A549 (cell line): Measurements from ENCODE around the gene CNTN5. TPM values are rescaled to one million over a fixed set of nuclear protein-coding genes. Genes with fewer than 3 reads are reported as not detected.

Experiments
- ATAC-seq, 2 experiments: fragments of 200-7000 bp in 1 of 2; fragments of >200 bp in 1 of 2; cut with Nextera tagmentation in 1 of 2; cut with Tn5 transposase in 1 of 2; 3 replicates each; pipeline versions ENCODE4 v1.8.0 to v1.9.1; 2018 to 2020; ENCODE audit warnings: mild to moderate bottlenecking in 1 of 2, moderate library complexity in 1 of 2
- CTCF ChIA-PET: fragments of 300-600 bp; sonication (Branson Sonifier 250); formaldehyde crosslinking; extraction: SDS; loops from one replicate; lab custom pipeline; 2021; ENCODE audit warnings: antibody characterized with exemption, inconsistent platforms; lab: Yijun Ruan, JAX
- POLR2A ChIA-PET: fragments of 350-600 bp; formaldehyde crosslinking; extraction: SDS; loops from one replicate; lab custom pipeline; 2021; ENCODE audit warnings: antibody characterized with exemption, inconsistent platforms; lab: Yijun Ruan, JAX
- DNase-seq, 2 experiments: peaks; one replicate each; pipeline versions ENCODE4 v3.0.0 to v3.0.0-alpha.2; 2011 to 2016; ENCODE audit warnings: low read depth in 1 of 2, low spot score in 1 of 2
- FAIRE-seq: peaks from 2 replicates; lab custom pipeline; 2011; peaks lifted over from hg19 to GRCh38; lab: Jason Lieb, UNC
- H3K27ac ChIP-seq, 2 experiments: fragments of >200 bp; sonication (Bioruptor Twin); formaldehyde crosslinking; 3 replicates each; pipeline ENCODE4 v1.5.1; 2016 to 2017
- H3K4me1 ChIP-seq: fragments of >200 bp; sonication (Bioruptor Twin); formaldehyde crosslinking; 3 replicates; pipeline ENCODE4 v1.6.1; 2016
- H3K4me2 ChIP-seq: fragments of >200 bp; sonication (Bioruptor Twin); formaldehyde crosslinking; 3 replicates; pipeline ENCODE4 v1.6.1; 2016
- H3K4me3 ChIP-seq: fragments of >200 bp; sonication (Bioruptor Twin); formaldehyde crosslinking; 3 replicates; pipeline ENCODE4 v1.5.1; 2016
- H3K9me3 ChIP-seq: fragments of >200 bp; sonication (Bioruptor Twin); formaldehyde crosslinking; 3 replicates; pipeline ENCODE4 v1.6.1; 2016
- ATOH8 ChIP-seq: fragments of 250-450 bp; sonication (Bioruptor Pico); IDR thresholded peaks from 2 replicates; pipeline ENCODE4 v1.5.0; 2020; ENCODE audit warnings: low read depth, mild to moderate bottlenecking, moderate library complexity
- BCL3 ChIP-seq: fragments of >200 bp; sonication (Bioruptor Twin); formaldehyde crosslinking; IDR thresholded peaks from 3 replicates; pipeline ENCODE4 v1.6.1; 2016
- BHLHE40 ChIP-seq: IDR thresholded peaks from 2 replicates; pipeline ENCODE4 v1.6.1; 2012; ENCODE audit warnings: low read depth, low read length, inconsistent platforms
- CBX2 ChIP-seq: fragments of 200-600 bp; sonication (generic); IDR thresholded peaks from 2 replicates; pipeline ENCODE4 v1.6.1; 2016; ENCODE audit warnings: low read depth, mild to moderate bottlenecking, borderline replicate concordance
- E2F6 ChIP-seq: IDR thresholded peaks from 2 replicates; pipeline ENCODE4 v1.6.1; 2012; ENCODE audit warnings: low read depth, borderline replicate concordance
- EHF ChIP-seq: fragments of 250-450 bp; sonication (Bioruptor Pico); IDR thresholded peaks from 2 replicates; pipeline ENCODE4 v1.5.0; 2020; ENCODE audit warnings: mild to moderate bottlenecking
- ESRRA ChIP-seq: fragments of 150-350 bp; IDR thresholded peaks from 2 replicates; pipeline ENCODE4 v1.6.1; 2014; ENCODE audit warnings: mild to moderate bottlenecking, low read length, borderline replicate concordance
- FOSB ChIP-seq: fragments of 250-450 bp; sonication (Bioruptor Pico); IDR thresholded peaks from 2 replicates; pipeline ENCODE4 v1.5.0; 2020; ENCODE audit warnings: mild to moderate bottlenecking, moderate library complexity
- FOSL2 ChIP-seq, 2 experiments: fragments of 450-650 bp in 1 of 2; fragments of >200 bp in 1 of 2; sonication (Bioruptor Twin) in 1 of 2; formaldehyde crosslinking; IDR thresholded peaks; 2 replicates each; pipeline versions ENCODE4 v1.5.0 to v1.6.1; 2016 to 2020; ENCODE audit warnings: mild to moderate bottlenecking in 1 of 2, moderate library complexity in 1 of 2
- FOXS1 ChIP-seq: fragments of 250-450 bp; sonication (Bioruptor Pico); IDR thresholded peaks from 2 replicates; pipeline ENCODE4 v1.5.0; 2020; ENCODE audit warnings: mild to moderate bottlenecking, moderate library complexity
- HEYL ChIP-seq: fragments of 250-450 bp; sonication (Bioruptor Pico); IDR thresholded peaks from 2 replicates; pipeline ENCODE4 v1.8.0; 2021; ENCODE audit warnings: mild to moderate bottlenecking, moderate library complexity
- HMGXB4 ChIP-seq: fragments of 250-450 bp; sonication (Bioruptor Pico); IDR thresholded peaks from 2 replicates; pipeline ENCODE4 v1.5.0; 2021; ENCODE audit warnings: mild to moderate bottlenecking, moderate library complexity, borderline replicate concordance
- HOXB13 ChIP-seq: fragments of 250-450 bp; sonication (Bioruptor Pico); IDR thresholded peaks from 2 replicates; pipeline ENCODE4 v1.5.0; 2020; ENCODE audit warnings: low read depth, mild to moderate bottlenecking, moderate library complexity
- HOXB5 ChIP-seq: fragments of 250-450 bp; sonication (Bioruptor Pico); IDR thresholded peaks from 2 replicates; pipeline ENCODE4 v1.5.0; 2020; ENCODE audit warnings: mild to moderate bottlenecking, moderate library complexity
- KDM1A ChIP-seq: fragments of 200-600 bp; sonication (generic); IDR thresholded peaks from 2 replicates; pipeline ENCODE4 v1.6.1; 2016; ENCODE audit warnings: low read depth, mild to moderate bottlenecking
- KDM5A ChIP-seq: fragments of 200-600 bp; sonication (generic); IDR thresholded peaks from 2 replicates; pipeline ENCODE4 v1.6.1; 2016; ENCODE audit warnings: antibody characterized with exemption, mild to moderate bottlenecking
- PHF8 ChIP-seq: fragments of 200-600 bp; sonication (generic); IDR thresholded peaks from 2 replicates; pipeline ENCODE4 v1.6.1; 2016; ENCODE audit warnings: low read depth, mild to moderate bottlenecking, antibody characterized with exemption, moderate library complexity, borderline replicate concordance
- RAD21 ChIP-seq, 2 experiments: fragments of >200 bp in 1 of 2; sonication (Bioruptor Twin) in 1 of 2; formaldehyde crosslinking in 1 of 2; IDR thresholded peaks in 1 of 2; conservative IDR thresholded peaks in 1 of 2; 2 replicates in 1 of 2; 3 replicates in 1 of 2; pipeline ENCODE4 v1.6.1; 2012 to 2018; ENCODE audit warnings: inconsistent platforms in 1 of 2
- RARB ChIP-seq: fragments of 250-450 bp; sonication (Bioruptor Pico); IDR thresholded peaks from 2 replicates; pipeline ENCODE4 v1.8.0; 2021; ENCODE audit warnings: mild to moderate bottlenecking, moderate library complexity
- RCOR1 ChIP-seq: fragments of 150-350 bp; IDR thresholded peaks from 2 replicates; pipeline ENCODE4 v1.6.1; 2014; ENCODE audit warnings: antibody characterized with exemption, low read length, low read depth
- RNF2 ChIP-seq: fragments of 200-600 bp; sonication (generic); IDR thresholded peaks from 2 replicates; pipeline ENCODE4 v1.6.1; 2016; ENCODE audit warnings: low read depth, mild to moderate bottlenecking, antibody characterized with exemption, moderate library complexity, borderline replicate concordance
- SMC3 ChIP-seq: fragments of >200 bp; sonication (Bioruptor Twin); formaldehyde crosslinking; IDR thresholded peaks from 3 replicates; pipeline ENCODE4 v1.6.1; 2018; ENCODE audit warnings: inconsistent platforms
- TFCP2L1 ChIP-seq: fragments of 250-450 bp; sonication (Bioruptor Pico); IDR thresholded peaks from 2 replicates; pipeline ENCODE4 v1.5.0; 2021; ENCODE audit warnings: mild to moderate bottlenecking
- TP53 ChIP-seq: fragments of 250-450 bp; sonication (Bioruptor Pico); IDR thresholded peaks from 2 replicates; pipeline ENCODE4 v1.5.0; 2021; ENCODE audit warnings: mild to moderate bottlenecking, moderate library complexity
- USF2 ChIP-seq: fragments of 450-650 bp; IDR thresholded peaks from 2 replicates; pipeline ENCODE4 v1.6.1; 2014; ENCODE audit warnings: antibody characterized with exemption
- ZSCAN20 ChIP-seq: fragments of 250-450 bp; sonication (Bioruptor Pico); IDR thresholded peaks from 2 replicates; pipeline ENCODE4 v1.8.0; 2022; ENCODE audit warnings: mild to moderate bottlenecking, moderate library complexity
- WGBS: methylation state at CpG from one replicate; pipeline ENCODE4 v1.1.6; 2017; ENCODE audit errors: missing lambda C conversion rate; 5-methylcytosine and 5-hydroxymethylcytosine counted together
- polyA plus RNA-seq, 4 experiments: library from polyadenylated mRNA; depleted of rRNA in 3 of 4; stranded (reverse); fragments of >200 nt; fragmentation: RNase III in 1 of 4; extraction: RNeasy Plus Mini Kit Qiagen cat#74134 plus additional on column Dnase treatment in 1 of 4; gene quantifications; 2 replicates in 3 of 4; 3 replicates in 1 of 4; pipeline ENCODE4 v1.2.3, GENCODE V29; 2011 to 2017

Gene CNTN5
- polyA plus RNA-seq, 2 of the 4 experiments (the other 2 are of a cell fraction) = 0.08 TPM; not detected in 1

GRCh38 chr11:99080154-99080553 lies 59.4 kb downstream of the CNTN5 start:
- FAIRE-seq (no peak), DNase-seq (no peak), ATAC-seq (no peak)
- Histone ChIP-seq H3K27ac (no peak overlapping the region), H3K4me2 (no peak overlapping the region), H3K4me1 (no peaks in the 10 kb centered on the region), H3K9me3 (no peaks in the 10 kb centered on the region), H3K4me3 (no peak overlapping the region)
- no peak for TF ChIP-seq USF2
- no peak for TF ChIP-seq ESRRA
- no peak for TF ChIP-seq ATOH8 (CRISPR knock-in tag)
- no peak for TF ChIP-seq BCL3
- no peak for TF ChIP-seq FOXS1 (CRISPR knock-in tag)
- no peak for TF ChIP-seq FOSB (CRISPR knock-in tag)
- TF ChIP-seq E2F6 = no peak
- TF ChIP-seq BHLHE40 = no peak
- TF ChIP-seq HOXB13 = no peak
- WGBS = 41% methylated on average over 5 of the region's 5 CpGs
- CTCF ChIA-PET = interaction anchor here (0.9 kb wide), 1 partner anchor 11 kb away, joined by 4 read pairs; no protein-coding TSS in a partner anchor
- POLR2A ChIA-PET = no interaction called here

- Histone ChIP-seq H3K4me2 (no peak overlapping the region), H3K27ac (no peak overlapping the region), H3K4me3 (no peak overlapping the region), H3K4me1 (no peaks in the 10 kb centered on the region)
- ChIA-PET CTCF (no interaction called here), POLR2A (no interaction called here)
- DNase-seq (no peak), ATAC-seq (no peak), FAIRE-seq (no peak)
- 22% methylated on average over 6 of the region's 6 CpGs for WGBS
- TF ChIP-seq RARB (CRISPR knock-in tag) (no peak), KDM1A (no peak), ESRRA (no peak), HMGXB4 (CRISPR knock-in tag) (no peak), EHF (CRISPR knock-in tag) (no peak), TP53 (CRISPR knock-in tag) (no peak), HOXB5 (CRISPR knock-in tag) (no peak), RNF2 (no peak), FOXS1 (CRISPR knock-in tag) (no peak), RAD21 (conservative IDR thresholded peaks at IDR 0.05 in 1 of 2, IDR thresholded peaks at IDR 0.05 in 1 of 2) (no peak), PHF8 (no peak), SMC3 (no peak), CBX2 (no peak), HEYL (CRISPR knock-in tag) (no peak), FOSL2 (IDR thresholded peaks at IDR 0.05) (no peak), FOSL2 (CRISPR knock-in tag; IDR thresholded peaks at IDR 0.05) (no peak), TFCP2L1 (CRISPR knock-in tag) (no peak), KDM5A (no peak), FOSB (CRISPR knock-in tag) (no peak), ZSCAN20 (no peak), RCOR1 (no peak)
- TF ChIP-seq, all 56 proteins: peak for 0
- H3K9me3 ChIP-seq = no peaks in the 10 kb centered on the region
These were observed 77.5 kb downstream of the CNTN5 start for GRCh38 chr11:99098258-99098657.
